GM12864 (cell line): ENCODE results near the gene IL1R2.

ENCODE experiments used
- DNase-seq: peaks from one replicate; pipeline ENCODE4 v3.0.0-alpha.2; 2011; ENCODE audit warnings: low read depth
- H3K4me3 ChIP-seq: 2 replicates; pipeline ENCODE4 v1.5.1; 2011; ENCODE audit warnings: mild to moderate bottlenecking, low read depth, low read length, control low read depth
- TF ChIP-seq, protein P1 (sequence below): IDR thresholded peaks from 2 replicates; pipeline ENCODE4 v1.5.1; 2011; ENCODE audit warnings: low read depth, mild to moderate bottlenecking, moderate library complexity, low read length, control low read depth, inconsistent platforms; ENCODE audit errors: missing control alignments

The IL1R2 gene

DNA sequence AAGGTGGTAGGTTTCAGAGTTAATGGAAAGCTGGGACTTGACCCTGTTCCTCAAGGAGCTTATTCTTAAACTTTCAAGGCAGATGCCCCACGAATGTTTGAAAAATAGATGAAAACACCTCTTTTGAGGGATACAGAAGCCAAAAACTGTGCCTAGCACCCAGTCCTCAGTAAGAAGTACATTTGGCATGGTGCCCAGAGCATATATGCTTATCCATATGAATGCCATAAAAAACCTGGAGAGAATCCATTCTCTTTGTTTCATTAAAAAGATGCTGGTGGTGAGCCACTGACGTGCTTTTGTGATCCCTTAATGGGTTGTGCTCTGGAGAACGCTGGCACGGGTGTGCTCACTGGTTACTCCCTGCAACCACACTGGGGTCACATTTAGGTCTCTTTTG lies 69.0 kb downstream of the IL1R2 start:
- TF ChIP-seq, protein P1, sequence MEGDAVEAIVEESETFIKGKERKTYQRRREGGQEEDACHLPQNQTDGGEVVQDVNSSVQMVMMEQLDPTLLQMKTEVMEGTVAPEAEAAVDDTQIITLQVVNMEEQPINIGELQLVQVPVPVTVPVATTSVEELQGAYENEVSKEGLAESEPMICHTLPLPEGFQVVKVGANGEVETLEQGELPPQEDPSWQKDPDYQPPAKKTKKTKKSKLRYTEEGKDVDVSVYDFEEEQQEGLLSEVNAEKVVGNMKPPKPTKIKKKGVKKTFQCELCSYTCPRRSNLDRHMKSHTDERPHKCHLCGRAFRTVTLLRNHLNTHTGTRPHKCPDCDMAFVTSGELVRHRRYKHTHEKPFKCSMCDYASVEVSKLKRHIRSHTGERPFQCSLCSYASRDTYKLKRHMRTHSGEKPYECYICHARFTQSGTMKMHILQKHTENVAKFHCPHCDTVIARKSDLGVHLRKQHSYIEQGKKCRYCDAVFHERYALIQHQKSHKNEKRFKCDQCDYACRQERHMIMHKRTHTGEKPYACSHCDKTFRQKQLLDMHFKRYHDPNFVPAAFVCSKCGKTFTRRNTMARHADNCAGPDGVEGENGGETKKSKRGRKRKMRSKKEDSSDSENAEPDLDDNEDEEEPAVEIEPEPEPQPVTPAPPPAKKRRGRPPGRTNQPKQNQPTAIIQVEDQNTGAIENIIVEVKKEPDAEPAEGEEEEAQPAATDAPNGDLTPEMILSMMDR, result no peak
- H3K4me3 ChIP-seq, result no peak overlapping the region
- DNase-seq, result no peak

DNA sequence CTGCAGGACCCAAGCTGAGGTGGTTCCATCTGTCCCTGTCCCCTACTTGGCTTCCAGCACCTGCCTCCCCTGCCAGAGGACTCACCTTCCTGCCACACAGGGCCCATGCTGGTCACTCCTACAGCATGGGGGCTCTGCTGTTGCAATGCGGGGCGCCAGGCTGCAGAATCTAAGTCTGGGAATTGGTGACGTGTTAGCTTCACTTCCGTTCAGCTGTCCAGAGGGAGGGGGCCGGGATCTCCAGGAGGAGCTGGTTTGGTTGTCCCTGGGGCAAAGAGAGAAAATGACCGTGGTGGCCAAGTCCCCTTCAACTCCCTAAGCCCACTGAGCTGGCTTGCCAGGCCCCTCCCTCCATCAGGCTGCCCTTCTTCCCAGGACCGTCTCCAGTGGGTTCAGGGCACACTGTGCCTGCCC lies 69.5 kb downstream of the IL1R2 start:
- TF ChIP-seq, protein P1, result no peak
- DNase-seq, result no peak
- no peak overlapping the region for H3K4me3 ChIP-seq

- no peak overlapping the region for H3K4me3 ChIP-seq
- DNase-seq, result no peak
- TF ChIP-seq, protein P1, result no peak
Measured at GRCh38 chr2:102061962-102062795, 70.4 kb downstream of the IL1R2 start.

- TF ChIP-seq, protein P1, result no peak
- DNase-seq, result no peak
- H3K4me3 ChIP-seq, result no peak overlapping the region
Measured at GRCh38 chr2:102062802-102063201, 71.0 kb downstream of the IL1R2 start.

DNA sequence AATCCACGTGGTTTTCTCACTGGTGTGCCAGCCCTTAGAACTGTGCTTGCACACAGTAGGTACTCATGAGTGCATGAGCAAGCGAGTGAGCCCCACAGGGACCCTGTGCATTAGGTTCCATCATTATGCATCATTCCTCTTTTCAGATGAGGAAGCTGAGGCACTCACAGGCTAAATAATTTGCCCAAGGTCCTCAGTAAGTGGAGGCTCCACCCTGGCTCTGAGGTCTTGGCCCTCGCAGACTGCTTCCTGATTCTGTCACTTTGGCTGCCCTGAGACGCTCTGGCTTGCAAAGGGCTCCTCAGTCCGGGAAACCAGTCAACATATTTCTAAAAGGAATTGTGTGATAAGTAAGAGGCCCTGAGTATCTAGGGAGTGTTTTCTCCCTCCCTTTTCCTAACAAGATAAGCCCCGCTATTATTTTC lies 71.7 kb downstream of the IL1R2 start:
- H3K4me3 ChIP-seq, result no peak overlapping the region
- TF ChIP-seq, protein P1, result no peak
- DNase-seq, result no peak

DNA sequence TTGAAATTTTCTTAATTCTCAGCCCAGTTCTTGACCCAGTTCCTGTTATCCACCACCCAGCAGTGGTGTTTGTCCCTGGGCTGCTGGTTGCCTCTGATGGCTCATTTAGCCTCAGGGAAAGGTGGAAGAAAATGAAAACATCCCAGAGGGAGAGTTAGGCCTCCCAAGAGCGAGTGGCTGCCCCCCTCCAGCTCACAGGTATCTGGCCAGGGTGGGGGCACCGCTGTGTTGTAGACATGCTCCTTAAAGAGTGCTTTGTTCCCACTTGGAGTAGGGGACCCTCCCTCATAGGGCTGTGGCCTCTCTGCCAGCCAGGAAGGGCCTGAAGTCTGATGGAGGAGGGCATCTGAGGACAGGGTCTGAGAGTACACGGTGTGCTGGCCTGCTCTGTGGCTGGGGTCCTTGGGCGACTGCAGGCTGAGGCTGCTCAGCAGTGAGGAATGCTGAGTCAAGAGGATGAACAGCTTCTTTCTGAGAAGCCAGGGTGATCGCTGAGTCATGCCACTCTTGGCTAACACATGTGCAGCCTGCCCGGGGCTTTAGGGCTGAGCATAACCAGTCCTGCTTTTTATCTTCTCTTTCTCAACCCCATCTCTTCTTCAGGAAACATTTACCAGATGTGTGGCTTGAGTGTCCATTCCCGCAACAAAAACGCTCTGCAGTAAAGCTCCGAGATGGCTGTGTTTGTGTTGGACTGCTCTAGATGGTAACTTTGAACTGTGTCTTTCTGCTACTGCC lies 72.3 kb downstream of the IL1R2 start:
- H3K4me3 ChIP-seq, result no peak overlapping the region
- DNase-seq, result no peak
- TF ChIP-seq, protein P1, result no peak
